TTC549 (cell line): Measurements from ENCODE around the gene AP3S1.
"Not testable (repeated sequence)": the region's sequence is repeated elsewhere in the genome, so short reads cannot be mapped to it uniquely, and the experiment has no call there.

Experiments
- FAIRE-seq: peaks from 2 replicates; lab custom pipeline; 2012; peaks lifted over from hg19 to GRCh38; lab: Jason Lieb, UNC

Gene AP3S1

DNA sequence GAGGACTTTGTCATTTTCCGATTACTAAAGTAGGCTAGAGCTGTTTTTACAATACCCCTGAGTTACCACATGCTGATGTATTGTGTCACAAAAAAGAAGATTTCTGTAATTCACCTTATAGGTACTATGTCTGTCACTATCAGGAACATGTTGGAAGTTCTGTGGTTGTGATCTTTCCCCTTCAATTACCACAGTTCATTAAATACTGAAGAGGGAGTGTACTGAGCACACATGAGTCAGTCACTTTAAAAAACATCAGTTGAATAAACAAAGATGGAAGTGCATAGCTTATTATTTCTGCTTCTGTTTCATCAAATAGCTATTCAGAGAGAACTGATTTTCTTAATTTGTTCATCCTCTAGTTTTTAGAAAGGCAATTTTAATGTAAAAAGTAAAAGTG, 31.7 kb downstream of the AP3S1 start:
- FAIRE-seq = no peak

- FAIRE-seq = no peak
Observed at GRCh38 chr5:115875447-115875846, 33.7 kb downstream of the AP3S1 start.

- FAIRE-seq = not testable (repeated sequence)
Observed at GRCh38 chr5:115877342-115877741, 35.6 kb downstream of the AP3S1 start.

- FAIRE-seq = not testable (repeated sequence)
Observed at GRCh38 chr5:115882434-115882833, 40.7 kb downstream of the AP3S1 start.

GRCh38 chr5:115884704-115885103, 43.0 kb downstream of the AP3S1 start:
- no peak for FAIRE-seq

DNA sequence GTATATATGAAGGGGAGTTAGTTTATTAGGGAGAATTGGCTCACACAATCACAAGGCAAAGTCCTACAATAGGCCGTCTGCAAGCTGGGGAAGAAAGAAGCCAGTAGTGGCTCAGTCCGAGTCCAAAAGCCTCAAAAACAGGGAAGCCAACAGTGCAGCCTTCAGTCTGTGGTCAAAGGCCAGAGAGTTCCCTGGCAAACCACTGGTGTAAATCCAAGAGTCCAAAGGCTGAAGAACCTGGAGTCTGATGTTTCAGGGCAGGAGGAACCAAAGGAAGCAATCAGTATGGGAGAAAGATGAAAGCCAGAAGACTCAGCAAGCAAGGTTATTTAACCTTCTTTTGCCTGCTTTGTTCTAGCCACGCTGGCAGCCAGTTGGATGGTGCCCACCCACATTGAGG, 43.5 kb downstream of the AP3S1 start:
- not testable (repeated sequence) for FAIRE-seq

GRCh38 chr5:115888027-115888426, 46.3 kb downstream of the AP3S1 start:
- FAIRE-seq = no peak

- no peak for FAIRE-seq
Observed at GRCh38 chr5:115892021-115892420, 50.3 kb downstream of the AP3S1 start.

DNA sequence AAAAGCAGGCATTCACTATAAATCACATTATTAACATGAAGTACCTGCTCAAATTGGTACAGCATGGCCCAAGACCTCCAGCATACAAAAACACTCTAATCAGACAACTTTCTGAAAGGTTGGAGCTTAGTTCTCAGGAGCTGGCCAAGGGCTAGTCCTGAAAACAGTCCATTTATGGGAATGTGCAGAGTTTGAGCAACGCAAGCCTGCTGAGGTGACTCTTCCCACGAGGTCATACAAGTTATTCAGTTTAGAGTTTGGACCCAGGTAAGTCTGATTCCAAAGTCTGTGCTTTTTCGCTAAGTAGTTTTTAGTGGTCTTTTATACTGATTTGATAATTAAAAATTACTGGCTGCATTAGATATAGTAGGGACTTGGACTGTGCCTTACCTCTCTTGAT, 52.6 kb downstream of the AP3S1 start:
- FAIRE-seq = no peak

DNA sequence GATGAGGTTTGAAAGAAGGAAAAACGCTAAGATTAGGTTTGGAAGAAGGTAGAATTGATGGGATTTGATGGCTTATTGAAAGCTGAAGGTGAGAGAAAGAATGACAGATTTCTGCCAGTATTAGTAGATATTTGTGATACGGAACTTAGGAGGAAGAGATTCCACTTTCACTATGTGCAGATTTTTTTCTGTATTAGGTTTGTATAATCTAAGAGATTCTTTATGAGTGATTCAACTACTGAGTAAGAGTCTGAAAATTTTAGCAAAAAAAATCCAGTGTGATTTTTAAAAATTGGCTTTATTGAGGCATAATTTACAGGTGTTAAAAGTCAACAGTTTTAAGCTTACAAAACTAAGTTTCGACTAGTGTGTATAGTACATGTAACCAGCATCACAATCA, 54.1 kb downstream of the AP3S1 start:
- no peak for FAIRE-seq

DNA sequence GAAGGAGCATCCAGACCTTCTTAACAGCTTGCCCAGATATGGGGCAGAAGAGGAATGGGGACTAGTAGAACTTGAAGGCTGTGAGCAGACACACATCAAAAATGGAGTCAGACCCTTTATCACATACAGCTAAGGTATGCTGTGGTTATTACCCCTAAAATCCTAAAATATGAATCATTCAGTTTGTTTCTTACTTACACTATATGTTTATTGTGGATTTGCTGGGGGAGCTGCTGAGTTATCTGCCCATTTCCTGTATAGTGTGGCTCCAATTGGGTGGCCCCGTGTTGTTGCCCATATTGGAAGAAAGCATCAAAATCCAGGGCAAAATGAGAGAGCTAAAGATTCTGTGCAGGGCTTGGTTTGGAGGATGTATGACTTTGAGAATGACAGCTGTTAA, 56.9 kb downstream of the AP3S1 start:
- FAIRE-seq = no peak

GRCh38 chr5:115907177-115907576, 65.4 kb downstream of the AP3S1 start:
- FAIRE-seq = no peak

DNA sequence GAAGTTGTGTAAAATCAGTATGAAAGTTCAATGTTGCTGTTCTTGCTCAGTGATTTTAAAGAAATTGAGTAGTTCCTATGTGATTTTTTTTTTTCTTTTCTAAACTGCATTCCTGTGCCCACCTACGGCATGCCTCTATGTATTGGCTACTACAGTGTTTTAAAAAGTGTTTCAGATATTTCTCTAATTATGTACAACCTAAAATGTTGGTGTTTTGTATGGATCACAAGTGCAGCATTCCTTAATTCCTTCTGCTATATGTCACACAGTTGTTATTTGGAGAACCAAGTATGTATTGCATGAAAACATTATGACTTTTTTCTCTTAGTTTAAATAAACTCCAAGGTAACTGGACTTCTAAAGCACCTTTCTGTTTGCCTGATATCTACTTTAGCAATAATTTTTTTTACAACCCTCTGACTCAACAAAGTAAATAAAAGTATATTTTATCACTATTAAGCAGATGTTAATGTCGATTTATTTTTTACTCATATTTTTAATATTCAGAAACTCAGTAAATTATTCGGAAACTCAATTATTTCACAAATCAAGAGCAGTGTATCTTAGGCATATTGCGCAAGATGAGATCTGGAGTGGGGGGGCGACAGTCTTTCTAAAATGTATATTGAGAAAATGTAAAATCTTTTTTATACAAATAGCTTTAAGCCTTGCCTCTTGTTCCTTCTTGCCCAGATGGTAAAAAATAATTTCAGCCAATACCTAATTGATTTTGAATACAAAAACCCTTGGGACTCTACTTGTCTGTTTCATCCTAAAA, 72.1 kb downstream of the AP3S1 start:
- peak; percentile 84 for FAIRE-seq

GRCh38 chr5:115920171-115920725, 78.5 kb downstream of the AP3S1 start:
- FAIRE-seq = no peak

DNA sequence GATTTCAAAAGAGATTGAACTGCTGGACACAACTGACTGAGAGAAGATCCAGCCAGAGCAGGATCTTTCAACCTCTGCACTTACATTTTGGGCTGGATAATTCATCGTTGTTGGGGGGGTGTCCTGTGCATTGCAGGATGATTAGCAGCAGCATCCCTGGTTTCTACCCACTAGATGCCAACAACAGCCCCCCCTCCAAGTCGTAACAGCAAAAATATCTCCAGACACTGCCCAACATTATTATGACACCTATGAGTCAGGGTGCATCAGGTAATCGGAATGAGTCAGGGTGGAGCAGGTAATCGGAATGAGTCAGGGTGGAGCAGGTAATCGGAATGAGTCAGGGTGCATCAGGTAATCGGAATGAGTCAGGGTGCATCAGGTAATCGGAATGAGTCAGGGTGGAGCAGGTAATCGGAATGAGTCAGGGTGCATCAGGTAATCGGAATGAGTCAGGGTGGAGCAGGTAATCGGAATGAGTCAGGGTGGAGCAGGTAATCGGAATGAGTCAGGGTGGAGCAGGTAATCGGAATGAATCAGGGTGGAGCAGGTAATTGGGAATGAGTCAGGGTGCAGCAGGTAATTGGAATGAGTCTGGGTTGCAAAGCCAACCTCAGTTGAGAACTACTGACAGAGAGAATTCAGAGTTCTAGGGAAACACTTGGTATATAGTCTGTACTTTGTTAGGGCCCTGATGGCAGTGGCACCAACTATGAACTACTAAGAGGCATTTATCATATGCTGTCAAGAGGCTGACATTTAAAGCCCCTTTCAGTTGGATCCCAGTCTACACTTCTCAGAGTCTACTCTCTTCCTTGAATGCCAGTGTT, 87.1 kb downstream of the AP3S1 start:
- FAIRE-seq = not testable (repeated sequence)

- not testable (repeated sequence) for FAIRE-seq
Observed at GRCh38 chr5:115930171-115930570, 88.4 kb downstream of the AP3S1 start.

DNA sequence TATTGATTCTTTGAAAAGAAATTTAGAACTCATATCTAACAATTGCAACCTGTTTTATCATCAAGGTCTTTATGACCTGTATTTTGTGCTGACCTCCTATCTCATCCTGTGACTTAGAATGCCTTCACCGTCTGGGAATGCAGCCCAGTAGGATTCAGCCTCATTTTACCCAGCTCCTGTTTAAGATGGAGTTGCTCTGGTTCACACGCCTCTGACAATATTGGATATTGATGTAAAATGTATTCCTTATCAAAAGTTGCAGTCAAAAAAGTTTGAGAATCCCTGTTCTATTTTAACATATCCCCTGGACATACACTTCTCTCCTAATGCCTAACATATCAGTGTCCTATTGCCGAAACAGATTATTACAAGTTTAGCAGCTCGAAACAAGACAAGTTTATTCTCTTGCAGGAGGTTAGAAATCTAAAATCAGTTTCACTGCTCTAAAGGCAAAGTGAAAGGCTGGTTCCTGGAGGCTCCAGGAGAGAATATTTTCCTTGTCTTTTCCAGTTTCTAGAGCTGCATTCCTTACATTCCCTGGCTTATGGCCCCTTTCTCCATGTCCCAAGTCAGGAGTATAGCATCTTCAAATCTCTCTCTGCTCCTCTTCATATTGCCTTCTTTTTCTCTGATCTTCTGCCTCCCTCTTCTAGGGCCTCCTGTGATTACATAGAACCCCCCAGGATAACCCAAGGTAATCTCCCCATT, 89.0 kb downstream of the AP3S1 start:
- no peak for FAIRE-seq

DNA sequence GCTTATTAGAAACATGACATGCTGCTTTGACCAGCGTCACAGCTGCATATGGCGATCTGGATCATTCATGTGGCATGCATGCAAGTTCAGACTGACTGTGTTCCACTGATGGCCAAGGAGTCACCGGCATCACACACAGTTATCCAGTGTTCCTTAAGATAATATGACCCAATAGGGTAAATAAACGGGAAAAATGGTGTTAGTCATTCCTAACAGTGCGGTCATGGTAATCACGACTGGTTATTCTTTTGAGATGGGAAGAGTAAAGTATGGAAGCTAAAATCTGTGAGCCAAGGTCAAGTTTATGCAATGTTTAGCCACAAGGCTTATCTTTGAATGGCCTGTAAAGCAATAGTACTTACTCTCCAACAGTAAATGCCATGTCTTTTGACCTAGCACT, 91.3 kb downstream of the AP3S1 start:
- no peak for FAIRE-seq

- no peak for FAIRE-seq
Observed at GRCh38 chr5:115934388-115934974, 92.7 kb downstream of the AP3S1 start.

GRCh38 chr5:115936031-115936430, 94.3 kb downstream of the AP3S1 start:
- no peak for FAIRE-seq

GRCh38 chr5:115939059-115939458, 97.3 kb downstream of the AP3S1 start:
- FAIRE-seq = no peak
